IPS-20b (cell line): ENCODE measurements around the gene KCNK7.
A peak's percentile ranks its signal among the peaks of the same experiment; 100 is the strongest.
"Not testable (repeated sequence)": the region's sequence is repeated elsewhere in the genome, so short reads cannot be mapped to it uniquely, and the experiment has no call there.

Experiments used
- H3K27ac ChIP-seq: one replicate; pipeline ENCODE4 v1.5.1; 2013; ENCODE audit warnings: low read length
- H3K27me3 ChIP-seq: 2 replicates; pipeline ENCODE4 v1.6.1; 2013; ENCODE audit warnings: mild to moderate bottlenecking, low read length, inconsistent platforms; ENCODE audit not compliant: insufficient read depth
- H3K36me3 ChIP-seq: 2 replicates; pipeline ENCODE4 v1.6.1; 2013; ENCODE audit warnings: low read depth, mild to moderate bottlenecking, inconsistent platforms, low read length, moderate library complexity; ENCODE audit not compliant: insufficient read depth
- H3K4me1 ChIP-seq: 2 replicates; pipeline ENCODE4 v1.6.1; 2013; ENCODE audit warnings: mild to moderate bottlenecking, control low read depth, inconsistent platforms, low read length, moderate library complexity; ENCODE audit not compliant: insufficient read depth
- H3K4me3 ChIP-seq: 2 replicates; pipeline ENCODE4 v1.5.1; 2013; ENCODE audit warnings: mild to moderate bottlenecking, low read length, inconsistent platforms
- H3K9ac ChIP-seq: 2 replicates; pipeline ENCODE4 v1.6.1; 2013; ENCODE audit warnings: low read depth, mild to moderate bottlenecking, inconsistent platforms, low read length, moderate library complexity
- H3K9me3 ChIP-seq: 2 replicates; pipeline ENCODE4 v1.6.1; 2013; ENCODE audit warnings: mild to moderate bottlenecking, low read depth, low read length, inconsistent platforms; ENCODE audit not compliant: insufficient read depth

Gene KCNK7

GRCh38 chr11:65595543-65596281, at the start of gene KCNK7:
Gene KCNK7, minus strand, starts transcription at chr11:65595800. Its CDS starts 28 bp downstream, at chr11:65595772.
- no peaks in the 10 kb centered on the region; the same call in 1 of the 2 replicates for H3K36me3 ChIP-seq
- no peak within 1 kb of the TSS for H3K4me3 ChIP-seq
- no peak within 1 kb of the TSS for H3K27ac ChIP-seq
- H3K9ac ChIP-seq = no peak within 1 kb of the TSS
- no peaks in the 10 kb centered on the region for H3K9me3 ChIP-seq
- H3K4me1 ChIP-seq = no peaks in the 10 kb centered on the region
- peaks cover 37% of the 10 kb centered on the region for H3K27me3 ChIP-seq

- Histone ChIP-seq H3K27ac (no peak overlapping the region), H3K4me3 (no peak overlapping the region), H3K36me3 (peaks cover 4% of the 10 kb centered on the region; the same call in 1 of the 2 replicates), H3K9me3 (no peaks in the 10 kb centered on the region), H3K9ac (no peak overlapping the region), H3K4me1 (peaks cover 5% of the 10 kb centered on the region; the same call in 1 of the 2 replicates), H3K27me3 (no peaks in the 10 kb centered on the region; the same call in 1 of the 2 replicates)
Observed at GRCh38 chr11:65644837-65645236, 49.2 kb upstream of the KCNK7 start.

- H3K4me1 ChIP-seq = peaks cover 5% of the 10 kb centered on the region; the same call in 1 of the 2 replicates
- H3K9me3 ChIP-seq = no peaks in the 10 kb centered on the region
- no peak overlapping the region for H3K27ac ChIP-seq
- H3K36me3 ChIP-seq = no peaks in the 10 kb centered on the region
- H3K4me3 ChIP-seq = no peak overlapping the region
- H3K27me3 ChIP-seq = no peaks in the 10 kb centered on the region; the same call in 1 of the 2 replicates
- no peak overlapping the region for H3K9ac ChIP-seq
Observed at GRCh38 chr11:65643971-65644370, 48.4 kb upstream of the KCNK7 start.

GRCh38 chr11:65642014-65642671, 46.5 kb upstream of the KCNK7 start:
- Histone ChIP-seq H3K9me3 (no peaks in the 10 kb centered on the region), H3K4me3 (peak overlapping the region; percentile 63; the same call in 1 of the 2 replicates)

GRCh38 chr11:65641297-65642013, 45.9 kb upstream of the KCNK7 start:
- H3K9ac ChIP-seq = peak overlapping the region; percentile 66; the same call in 1 of the 2 replicates
- H3K4me3 ChIP-seq = peak overlapping the region; percentile 63; the same call in 1 of the 2 replicates
- peaks cover 11% of the 10 kb centered on the region; the same call in 1 of the 2 replicates for H3K4me1 ChIP-seq
- H3K36me3 ChIP-seq = peaks cover 6% of the 10 kb centered on the region; the same call in 1 of the 2 replicates
- no peak overlapping the region for H3K27ac ChIP-seq
- H3K27me3 ChIP-seq = no peaks in the 10 kb centered on the region; the same call in 1 of the 2 replicates
- H3K9me3 ChIP-seq = no peaks in the 10 kb centered on the region

More at GRCh38 chr11:65642014-65642671, 46.5 kb upstream of the KCNK7 start:
- Histone ChIP-seq H3K4me1 (peaks cover 11% of the 10 kb centered on the region; the same call in 1 of the 2 replicates), H3K9ac (peak overlapping the region; percentile 66; the same call in 1 of the 2 replicates), H3K36me3 (no peaks in the 10 kb centered on the region; the same call in 1 of the 2 replicates), H3K27me3 (no peaks in the 10 kb centered on the region; the same call in 1 of the 2 replicates), H3K27ac (no peak overlapping the region)

- H3K4me3 ChIP-seq = no peak overlapping the region
Observed at GRCh38 chr11:65640483-65641296, 45.1 kb upstream of the KCNK7 start.

GRCh38 chr11:65639623-65640482, 44.3 kb upstream of the KCNK7 start:
- Histone ChIP-seq H3K4me3 (no peak overlapping the region), H3K27ac (no peak overlapping the region), H3K36me3 (peaks cover 21% of the 10 kb centered on the region)

More at GRCh38 chr11:65640483-65641296, 45.1 kb upstream of the KCNK7 start:
- no peaks in the 10 kb centered on the region for H3K27me3 ChIP-seq
- H3K9ac ChIP-seq = no peak overlapping the region
- peaks cover 12% of the 10 kb centered on the region for H3K36me3 ChIP-seq
- no peak overlapping the region for H3K27ac ChIP-seq
- H3K4me1 ChIP-seq = peaks cover 11% of the 10 kb centered on the region; the same call in 1 of the 2 replicates
- H3K9me3 ChIP-seq = no peaks in the 10 kb centered on the region

GRCh38 chr11:65639228-65639597, 43.6 kb upstream of the KCNK7 start:
- not testable (repeated sequence) for H3K9me3 ChIP-seq, H3K27me3 ChIP-seq, H3K27ac ChIP-seq, H3K9ac ChIP-seq, H3K4me3 ChIP-seq
- H3K4me1 ChIP-seq = peaks cover 11% of the 10 kb centered on the region; the same call in 1 of the 2 replicates
- peaks cover 27% of the 10 kb centered on the region for H3K36me3 ChIP-seq

More at GRCh38 chr11:65639623-65640482, 44.3 kb upstream of the KCNK7 start:
- H3K4me1 ChIP-seq = peaks cover 11% of the 10 kb centered on the region; the same call in 1 of the 2 replicates
- no peak overlapping the region for H3K9ac ChIP-seq
- no peaks in the 10 kb centered on the region for H3K9me3 ChIP-seq
- no peaks in the 10 kb centered on the region for H3K27me3 ChIP-seq

- Histone ChIP-seq H3K9me3 (no peaks in the 10 kb centered on the region), H3K27ac (peak within 1 kb of the TSS; percentile 58), H3K9ac (peak within 1 kb of the TSS; percentile 78), H3K36me3 (peaks cover 31% of the 10 kb centered on the region), H3K4me3 (peak within 1 kb of the TSS; percentile 72), H3K4me1 (peaks cover 11% of the 10 kb centered on the region; the same call in 1 of the 2 replicates), H3K27me3 (no peaks in the 10 kb centered on the region)
Observed at GRCh38 chr11:65637794-65638419, 42.3 kb upstream of the KCNK7 start, which contains the start of gene SIPA1. Gene SIPA1, plus strand, starts transcription at chr11:65638101. Its CDS starts 2,821 bp downstream, at chr11:65640922.
